ENCODE results near the gene LMAN1L. TPM values are rescaled to one million over a fixed set of nuclear protein-coding genes. Genes with fewer than 3 reads are reported as not detected.

LMAN1L gene
- total and polyA plus RNA-seq, 2 experiments from 2014 or later, result not detected

DNA sequence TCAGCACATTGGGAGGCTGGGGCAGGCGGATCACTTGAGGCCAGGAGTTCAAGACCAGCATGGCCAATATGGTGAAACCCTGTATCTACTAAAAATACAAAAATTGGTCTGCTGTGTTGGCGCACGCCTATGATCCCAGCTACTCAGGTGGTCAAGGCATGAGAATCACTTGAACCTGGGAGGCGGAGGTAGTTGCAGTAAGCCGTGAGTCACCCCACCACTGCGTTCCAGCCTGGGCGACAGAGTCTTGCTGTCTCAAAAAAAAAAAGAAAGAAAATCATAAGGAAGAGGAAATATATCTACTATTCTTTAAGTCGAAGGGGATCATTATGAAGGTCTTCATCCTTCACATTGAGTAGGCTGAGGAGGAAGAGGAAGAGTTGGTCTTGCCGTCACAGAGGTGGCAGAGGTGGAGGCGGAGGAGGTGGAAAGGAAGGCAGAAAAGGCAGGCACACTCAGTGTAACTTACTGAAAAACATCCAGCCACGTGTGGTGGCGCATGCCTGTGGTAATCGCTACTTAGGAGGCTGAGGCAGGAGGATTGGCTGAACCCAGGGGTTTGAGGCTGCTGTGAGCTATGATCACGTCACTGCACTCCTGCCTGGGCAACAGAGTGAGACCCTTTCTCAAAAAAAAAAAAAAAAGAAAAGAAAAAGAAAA is 16.5 kb upstream of the LMAN1L start:
- WGBS (ENCODE audit: low lambda C conversion rate, missing lambda C conversion rate), result 97% methylated on average over 14 of the region's 14 CpGs
- Histone ChIP-seq H3K9me2 (replicated peaks; ENCODE audit: insufficient read depth) (no peaks in the 10 kb centered on the region), H3K4me2 (no peak overlapping the region), H3K4me3 (no peak overlapping the region), H3K9me3 (ENCODE audit: low read depth) (no peaks in the 10 kb centered on the region), H3K27me3 (no peaks in the 10 kb centered on the region), H3K4me1 (ENCODE audit: insufficient read depth) (no peaks in the 10 kb centered on the region), H3K36me3 (replicated peaks; ENCODE audit: insufficient read depth, low read depth) (no peaks in the 10 kb centered on the region), H3K79me2 (peaks cover 51% of the 10 kb centered on the region), H4K20me1 (ENCODE audit: insufficient read depth, poor library complexity, severe bottlenecking) (peaks cover 42% of the 10 kb centered on the region), H3K27ac (no peak overlapping the region), H2AFZ (no peak overlapping the region)
- no peak for DNase-seq (ENCODE audit: low spot score)
- no peak for TF ChIP-seq EZH2phosphoT487 (IDR thresholded peaks at IDR 0.05; ENCODE audit: low read depth, severe bottlenecking, unreplicated experiment)
- no peak for TF ChIP-seq EZH2 (IDR thresholded peaks at IDR 0.05; ENCODE audit: borderline replicate concordance)
- TF ChIP-seq, protein P1, sequence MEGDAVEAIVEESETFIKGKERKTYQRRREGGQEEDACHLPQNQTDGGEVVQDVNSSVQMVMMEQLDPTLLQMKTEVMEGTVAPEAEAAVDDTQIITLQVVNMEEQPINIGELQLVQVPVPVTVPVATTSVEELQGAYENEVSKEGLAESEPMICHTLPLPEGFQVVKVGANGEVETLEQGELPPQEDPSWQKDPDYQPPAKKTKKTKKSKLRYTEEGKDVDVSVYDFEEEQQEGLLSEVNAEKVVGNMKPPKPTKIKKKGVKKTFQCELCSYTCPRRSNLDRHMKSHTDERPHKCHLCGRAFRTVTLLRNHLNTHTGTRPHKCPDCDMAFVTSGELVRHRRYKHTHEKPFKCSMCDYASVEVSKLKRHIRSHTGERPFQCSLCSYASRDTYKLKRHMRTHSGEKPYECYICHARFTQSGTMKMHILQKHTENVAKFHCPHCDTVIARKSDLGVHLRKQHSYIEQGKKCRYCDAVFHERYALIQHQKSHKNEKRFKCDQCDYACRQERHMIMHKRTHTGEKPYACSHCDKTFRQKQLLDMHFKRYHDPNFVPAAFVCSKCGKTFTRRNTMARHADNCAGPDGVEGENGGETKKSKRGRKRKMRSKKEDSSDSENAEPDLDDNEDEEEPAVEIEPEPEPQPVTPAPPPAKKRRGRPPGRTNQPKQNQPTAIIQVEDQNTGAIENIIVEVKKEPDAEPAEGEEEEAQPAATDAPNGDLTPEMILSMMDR (IDR thresholded peaks at IDR 0.05; ENCODE audit: poor library complexity), result no peak

DNA sequence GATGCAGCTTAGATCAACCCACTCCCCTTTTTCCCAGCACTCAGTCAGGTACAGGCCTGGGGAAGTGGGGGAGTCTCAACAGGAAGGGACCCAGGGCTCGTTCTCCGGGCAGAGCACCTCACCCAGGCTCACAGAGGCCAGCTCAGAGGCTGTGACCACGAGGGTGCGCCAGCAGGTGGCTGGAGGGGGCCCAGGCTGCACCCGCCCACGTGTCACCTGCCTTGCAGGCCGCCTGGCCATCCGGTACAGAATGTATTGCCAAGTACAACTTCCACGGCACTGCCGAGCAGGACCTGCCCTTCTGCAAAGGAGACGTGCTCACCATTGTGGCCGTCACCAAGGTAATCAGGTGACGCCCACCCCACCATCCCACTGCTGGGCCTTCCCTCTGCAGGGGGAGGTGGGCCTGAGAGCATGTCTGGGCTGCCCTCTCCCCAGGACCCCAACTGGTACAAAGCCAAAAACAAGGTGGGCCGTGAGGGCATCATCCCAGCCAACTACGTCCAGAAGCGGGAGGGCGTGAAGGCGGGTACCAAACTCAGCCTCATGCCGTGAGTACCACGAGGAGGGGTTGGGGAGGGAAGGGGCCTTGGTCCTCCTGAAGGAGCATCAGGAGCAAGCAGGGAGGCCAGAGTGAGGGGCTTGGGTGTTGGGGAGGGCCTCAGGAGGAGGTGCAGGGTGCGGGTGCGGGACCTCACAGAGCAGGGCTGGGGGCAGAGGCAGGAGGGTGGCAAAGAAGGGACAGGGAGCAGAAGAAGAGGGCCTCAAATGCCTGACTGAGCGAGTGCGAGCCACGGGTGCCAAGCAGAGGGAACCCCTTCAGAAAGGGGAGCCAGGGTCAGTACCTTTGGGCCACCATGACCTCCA is 14.0 kb upstream of the LMAN1L start:
- H3K9me2 ChIP-seq (replicated peaks; ENCODE audit: insufficient read depth), result no peaks in the 10 kb centered on the region
- H3K36me3 ChIP-seq (replicated peaks; ENCODE audit: insufficient read depth, low read depth), result no peaks in the 10 kb centered on the region
- 95% methylated on average over 23 of the region's 25 CpGs for WGBS (ENCODE audit: low lambda C conversion rate, missing lambda C conversion rate)
- peaks cover 19% of the 10 kb centered on the region for H4K20me1 ChIP-seq (ENCODE audit: insufficient read depth, poor library complexity, severe bottlenecking)
- H3K79me2 ChIP-seq, result peaks cover 26% of the 10 kb centered on the region
- H3K9me3 ChIP-seq (ENCODE audit: low read depth), result no peaks in the 10 kb centered on the region
- H3K4me3 ChIP-seq, result no peak overlapping the region
- no peak for DNase-seq (ENCODE audit: low spot score)
- no peak for TF ChIP-seq EZH2phosphoT487 (IDR thresholded peaks at IDR 0.05; ENCODE audit: low read depth, severe bottlenecking, unreplicated experiment)
- TF ChIP-seq, protein P1 (IDR thresholded peaks at IDR 0.05; ENCODE audit: poor library complexity), result no peak
- no peak for TF ChIP-seq EZH2 (IDR thresholded peaks at IDR 0.05; ENCODE audit: borderline replicate concordance)
- no peaks in the 10 kb centered on the region for H3K27me3 ChIP-seq
- no peak overlapping the region for H3K4me2 ChIP-seq
- no peak overlapping the region for H3K27ac ChIP-seq
- H3K4me1 ChIP-seq (ENCODE audit: insufficient read depth), result no peaks in the 10 kb centered on the region
- no peak overlapping the region for H2AFZ ChIP-seq

DNA sequence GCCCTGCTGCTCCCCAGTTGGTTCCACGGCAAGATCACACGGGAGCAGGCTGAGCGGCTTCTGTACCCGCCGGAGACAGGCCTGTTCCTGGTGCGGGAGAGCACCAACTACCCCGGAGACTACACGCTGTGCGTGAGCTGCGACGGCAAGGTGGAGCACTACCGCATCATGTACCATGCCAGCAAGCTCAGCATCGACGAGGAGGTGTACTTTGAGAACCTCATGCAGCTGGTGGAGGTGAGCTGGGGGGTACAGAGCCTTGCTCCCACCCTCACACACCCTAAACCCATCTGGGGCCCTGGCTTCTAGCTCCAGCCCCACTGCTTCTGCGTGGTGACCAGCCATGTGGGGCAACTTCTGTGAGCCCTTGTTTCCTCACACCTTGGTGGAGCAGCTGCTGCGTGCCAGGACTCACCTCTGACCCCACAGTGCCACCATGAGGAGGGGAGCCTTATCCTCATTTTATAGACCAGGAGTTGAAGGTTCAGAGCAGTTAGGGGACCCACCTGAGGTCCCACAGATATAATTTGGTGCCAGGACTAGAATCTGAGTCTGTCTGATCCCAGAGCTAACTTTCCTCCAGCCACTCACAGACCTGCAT is 13.3 kb upstream of the LMAN1L start:
- Histone ChIP-seq H3K36me3 (replicated peaks; ENCODE audit: insufficient read depth, low read depth) (no peaks in the 10 kb centered on the region), H3K4me2 (no peak overlapping the region), H3K4me1 (ENCODE audit: insufficient read depth) (no peaks in the 10 kb centered on the region), H3K27me3 (no peaks in the 10 kb centered on the region), H3K9me3 (ENCODE audit: low read depth) (no peaks in the 10 kb centered on the region), H3K79me2 (peaks cover 22% of the 10 kb centered on the region), H3K9me2 (replicated peaks; ENCODE audit: insufficient read depth) (no peaks in the 10 kb centered on the region), H4K20me1 (ENCODE audit: insufficient read depth, poor library complexity, severe bottlenecking) (peaks cover 17% of the 10 kb centered on the region), H3K4me3 (no peak overlapping the region), H3K27ac (peak overlapping the region; percentile 43), H2AFZ (no peak overlapping the region)
- TF ChIP-seq, protein P1 (IDR thresholded peaks at IDR 0.05; ENCODE audit: poor library complexity), result no peak
- TF ChIP-seq EZH2 (IDR thresholded peaks at IDR 0.05; ENCODE audit: borderline replicate concordance), result no peak
- TF ChIP-seq EZH2phosphoT487 (IDR thresholded peaks at IDR 0.05; ENCODE audit: low read depth, severe bottlenecking, unreplicated experiment), result no peak
- DNase-seq (ENCODE audit: low spot score), result no peak
- 91% methylated on average over 15 of the region's 16 CpGs for WGBS (ENCODE audit: low lambda C conversion rate, missing lambda C conversion rate)
